ENCODE results near the gene HERC4. TPM values are rescaled to one million over a fixed set of nuclear protein-coding genes. Genes with fewer than 3 reads are reported as not detected.

HERC4 gene
- total and polyA plus RNA-seq, 2 donors (not counting 3 experiments of a cell fraction or from before 2014, with no cell fraction given): 10.6 to 73.7 TPM

- intact Hi-C loops (cut with micrococcal nuclease): no loop called here
- no peaks in the 10 kb centered on the region for H3K4me1 ChIP-seq (ENCODE audit: control insufficient read depth, extremely low read depth, insufficient read depth, low read length)
- no peak overlapping the region for H3K9ac ChIP-seq (replicated peaks; ENCODE audit: extremely low read depth, insufficient read depth, low read length)
- H3K27me3 ChIP-seq (ENCODE audit: control insufficient read depth in 2 of 2, insufficient read depth in 2 of 2, low read length in 2 of 2): no peaks in the 10 kb centered on the region
- H3K9me3 ChIP-seq (replicated peaks; ENCODE audit: control insufficient read depth, insufficient read depth, low read length): no peaks in the 10 kb centered on the region
- ChIA-PET CTCF (no interaction called here), POLR2A (no interaction called here)
- no peak overlapping the region for H3K27ac ChIP-seq (ENCODE audit: insufficient read depth, low read depth, low read length)
- no peak overlapping the region for H3K4me3 ChIP-seq (replicated peaks in 1 of 3; ENCODE audit: insufficient read depth in 1 of 3, low read depth in 1 of 3, low read length in 3 of 3)
- dilution Hi-C loops (cut with MboI; ENCODE audit: extremely low pct_ligation_motif_present, low sequenced_read_pairs): no loop called here
- H4K20me1 ChIP-seq (replicated peaks; ENCODE audit: control insufficient read depth, extremely low read depth, insufficient read depth, low read length): no peaks in the 10 kb centered on the region
- DNase-seq (ENCODE audit: low read depth, low spot score): no peak
- no peaks in the 10 kb centered on the region for H3K36me3 ChIP-seq (ENCODE audit: control insufficient read depth in 2 of 2, extremely low read depth in 1 of 2, insufficient read depth in 2 of 2, low read length in 2 of 2)
- TF ChIP-seq MYC (IDR thresholded peaks at IDR 0.05; ENCODE audit: low read depth, low read length) (no peak), POLR2AphosphoS5 (IDR thresholded peaks at IDR 0.05; ENCODE audit: insufficient read depth, low read depth, low read length) (no peak), FOS (IDR thresholded peaks at IDR 0.05; ENCODE audit: borderline replicate concordance, insufficient read depth, low read length) (no peak), POLR2A (IDR thresholded peaks at IDR 0.05; ENCODE audit: low read depth, low read length) (no peak), JUN (IDR thresholded peaks at IDR 0.05; ENCODE audit: borderline replicate concordance, insufficient read depth, insufficient read length, low read depth) (no peak), CTCF (IDR thresholded peaks at IDR 0.05; ENCODE audit: extremely low read depth in 1 of 2, insufficient read depth in 1 of 2, low read depth in 1 of 2, low read length in 2 of 2) (no peak), EZH2 (IDR thresholded peaks at IDR 0.05; ENCODE audit: borderline replicate concordance, low read depth, low read length, severe bottlenecking) (no peak), GATA2 (IDR thresholded peaks at IDR 0.05; ENCODE audit: insufficient read depth, insufficient read length, low read depth, low read length) (no peak)
- TF ChIP-seq, protein P1, sequence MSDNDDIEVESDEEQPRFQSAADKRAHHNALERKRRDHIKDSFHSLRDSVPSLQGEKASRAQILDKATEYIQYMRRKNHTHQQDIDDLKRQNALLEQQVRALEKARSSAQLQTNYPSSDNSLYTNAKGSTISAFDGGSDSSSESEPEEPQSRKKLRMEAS (IDR thresholded peaks at IDR 0.05; ENCODE audit: insufficient read depth, insufficient read length): no peak
- no peak overlapping the region for H3K4me2 ChIP-seq (ENCODE audit: insufficient read depth, low read length)
- H2AFZ ChIP-seq (ENCODE audit: low read depth, low read length): no peak overlapping the region
- H3K79me2 ChIP-seq (ENCODE audit: control insufficient read depth, insufficient read depth, low read length): no peaks in the 10 kb centered on the region
- no peaks in the 10 kb centered on the region for H3K9me1 ChIP-seq (replicated peaks; ENCODE audit: control insufficient read depth, extremely low read depth, insufficient read depth, low read length)
- BruUV-seq (replicated peaks): no TSS peak
- FAIRE-seq: no peak
Observed at GRCh38 chr10:67925449-67926005, 149.6 kb downstream of the HERC4 start.

Measured in endothelial cell of umbilical vein (primary cell).